Esophagus squamous epithelium (tissue), 4 donors: ENCODE data around the gene SOCS6.

Experiments used
- POLR2A ChIP-seq, 4 donors: fragments of 450-650 bp; IDR thresholded peaks; one replicate each; pipeline ENCODE4 v1.6.1; 2017; ENCODE audit warnings: antibody characterized with exemption in 4 of 4, mild to moderate bottlenecking in 4 of 4, moderate library complexity in 3 of 4
- TF ChIP-seq, protein P1 (sequence below), 6 experiments: fragments of 450-650 bp in 4 of 6; fragments of 200-600 bp in 2 of 6; sonication (generic) in 2 of 6; IDR thresholded peaks; one replicate each; pipeline ENCODE4 v1.5.1; 2016 to 2019; ENCODE audit warnings: antibody characterized with exemption in 6 of 6, mild to moderate bottlenecking in 4 of 6, moderate library complexity in 4 of 6

DNA sequence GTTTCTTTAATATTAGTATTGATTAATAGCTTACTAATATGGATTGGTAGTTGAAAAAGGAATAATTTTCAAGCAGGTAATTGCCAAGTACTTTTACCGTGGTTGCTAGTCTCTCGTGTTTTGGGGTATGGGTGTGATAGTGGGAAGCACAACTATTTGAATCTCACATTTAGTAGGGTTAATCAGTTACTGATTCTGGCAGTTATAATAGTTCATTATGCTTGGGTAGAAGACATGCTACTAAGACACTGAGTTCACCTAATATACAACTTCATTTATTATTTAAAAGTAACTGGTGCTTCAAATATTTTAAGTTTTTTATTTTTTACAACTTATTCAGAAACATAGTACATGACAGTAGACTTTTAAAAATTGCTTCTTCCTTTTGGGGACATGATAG lies 33.5 kb downstream of the SOCS6 start:
- TF ChIP-seq, protein P1, sequence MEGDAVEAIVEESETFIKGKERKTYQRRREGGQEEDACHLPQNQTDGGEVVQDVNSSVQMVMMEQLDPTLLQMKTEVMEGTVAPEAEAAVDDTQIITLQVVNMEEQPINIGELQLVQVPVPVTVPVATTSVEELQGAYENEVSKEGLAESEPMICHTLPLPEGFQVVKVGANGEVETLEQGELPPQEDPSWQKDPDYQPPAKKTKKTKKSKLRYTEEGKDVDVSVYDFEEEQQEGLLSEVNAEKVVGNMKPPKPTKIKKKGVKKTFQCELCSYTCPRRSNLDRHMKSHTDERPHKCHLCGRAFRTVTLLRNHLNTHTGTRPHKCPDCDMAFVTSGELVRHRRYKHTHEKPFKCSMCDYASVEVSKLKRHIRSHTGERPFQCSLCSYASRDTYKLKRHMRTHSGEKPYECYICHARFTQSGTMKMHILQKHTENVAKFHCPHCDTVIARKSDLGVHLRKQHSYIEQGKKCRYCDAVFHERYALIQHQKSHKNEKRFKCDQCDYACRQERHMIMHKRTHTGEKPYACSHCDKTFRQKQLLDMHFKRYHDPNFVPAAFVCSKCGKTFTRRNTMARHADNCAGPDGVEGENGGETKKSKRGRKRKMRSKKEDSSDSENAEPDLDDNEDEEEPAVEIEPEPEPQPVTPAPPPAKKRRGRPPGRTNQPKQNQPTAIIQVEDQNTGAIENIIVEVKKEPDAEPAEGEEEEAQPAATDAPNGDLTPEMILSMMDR (IDR thresholded peaks at IDR 0.05), result no peak
- no peak for TF ChIP-seq POLR2A (IDR thresholded peaks at IDR 0.05)
